A673 (cell line): ENCODE data around the gene ZNF592.

Experiments
- EZH2 ChIP-seq: fragments of 200-600 bp; sonication (generic); IDR thresholded peaks from 2 replicates; pipeline ENCODE4 v1.6.1; 2017; ENCODE audit warnings: borderline replicate concordance, low read depth, mild to moderate bottlenecking, mixed read lengths, antibody characterized with exemption, low read length; ENCODE audit not compliant: poor library complexity, severe bottlenecking
- TF ChIP-seq, protein P1 (sequence below): fragments of 300-800, 200-600 bp; sonication (generic); conservative IDR thresholded peaks from 2 replicates; pipeline ENCODE4 v1.5.1; 2017; ENCODE audit warnings: low read depth, mild to moderate bottlenecking, antibody characterized with exemption, low read length, moderate library complexity, mixed read lengths

GRCh38 chr15:84855765-84856164, 107.4 kb downstream of the ZNF592 start:
- TF ChIP-seq, protein P1, sequence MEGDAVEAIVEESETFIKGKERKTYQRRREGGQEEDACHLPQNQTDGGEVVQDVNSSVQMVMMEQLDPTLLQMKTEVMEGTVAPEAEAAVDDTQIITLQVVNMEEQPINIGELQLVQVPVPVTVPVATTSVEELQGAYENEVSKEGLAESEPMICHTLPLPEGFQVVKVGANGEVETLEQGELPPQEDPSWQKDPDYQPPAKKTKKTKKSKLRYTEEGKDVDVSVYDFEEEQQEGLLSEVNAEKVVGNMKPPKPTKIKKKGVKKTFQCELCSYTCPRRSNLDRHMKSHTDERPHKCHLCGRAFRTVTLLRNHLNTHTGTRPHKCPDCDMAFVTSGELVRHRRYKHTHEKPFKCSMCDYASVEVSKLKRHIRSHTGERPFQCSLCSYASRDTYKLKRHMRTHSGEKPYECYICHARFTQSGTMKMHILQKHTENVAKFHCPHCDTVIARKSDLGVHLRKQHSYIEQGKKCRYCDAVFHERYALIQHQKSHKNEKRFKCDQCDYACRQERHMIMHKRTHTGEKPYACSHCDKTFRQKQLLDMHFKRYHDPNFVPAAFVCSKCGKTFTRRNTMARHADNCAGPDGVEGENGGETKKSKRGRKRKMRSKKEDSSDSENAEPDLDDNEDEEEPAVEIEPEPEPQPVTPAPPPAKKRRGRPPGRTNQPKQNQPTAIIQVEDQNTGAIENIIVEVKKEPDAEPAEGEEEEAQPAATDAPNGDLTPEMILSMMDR, result no peak
- no peak for TF ChIP-seq EZH2
